ENCODE measurements around the gene NSL1.

Gene NSL1

DNA sequence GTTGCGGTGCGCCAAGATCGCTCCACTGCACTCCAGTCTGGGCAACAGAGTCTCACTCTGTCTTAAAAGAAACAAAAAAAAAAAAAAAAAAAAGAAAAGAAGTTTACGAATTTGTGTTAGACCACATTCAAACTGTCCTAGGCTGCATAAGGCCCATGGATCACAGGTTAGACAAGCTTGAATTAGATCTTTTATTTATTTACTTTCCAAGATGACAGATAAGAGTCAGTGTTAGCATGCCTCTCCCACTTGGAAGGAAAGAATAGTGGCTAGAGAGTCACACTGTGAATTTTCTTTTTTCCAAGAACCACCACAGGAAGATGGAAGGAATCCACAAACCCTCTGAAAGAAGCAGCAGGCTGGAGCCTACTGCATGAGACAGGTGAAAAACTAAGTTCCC, 29.3 kb downstream of the NSL1 start:
- no peak overlapping the region for H2AFZ ChIP-seq (ENCODE audit: insufficient read depth, low read length, poor library complexity)
- no peak overlapping the region for H2BK120ac ChIP-seq (ENCODE audit: insufficient read depth, low read length, poor library complexity)
- H3K36me3 ChIP-seq (ENCODE audit: control insufficient read depth in 1 of 2, insufficient read depth in 2 of 2, low read length in 2 of 2) = peaks cover 3% of the 10 kb centered on the region in 2 experiments
- no peak overlapping the region for H3K14ac ChIP-seq (ENCODE audit: low read length)
- no peak overlapping the region for H3K4ac ChIP-seq (ENCODE audit: low read depth, low read length)
- no peaks in the 10 kb centered on the region for H3K79me1 ChIP-seq (ENCODE audit: low read length)
- no peak overlapping the region for H3K4me3 ChIP-seq (ENCODE audit: low read depth, low read length)
- H2AK5ac ChIP-seq (ENCODE audit: low read length) = no peak overlapping the region
- H3K27ac ChIP-seq (ENCODE audit: low read depth, low read length) = no peak overlapping the region
- no peak overlapping the region for H2BK12ac ChIP-seq (ENCODE audit: low read length)
- H3K4me1 ChIP-seq (ENCODE audit: control insufficient read depth in 1 of 2, insufficient read depth in 2 of 2, low read length in 2 of 2) = no peaks in the 10 kb centered on the region
- H3K9ac ChIP-seq (ENCODE audit: low read length) = no peak overlapping the region
- no peak overlapping the region for H4K8ac ChIP-seq (ENCODE audit: low read depth, low read length)
- no peak overlapping the region for H4K91ac ChIP-seq (ENCODE audit: low read depth, low read length)
- no peak overlapping the region for H3K23ac ChIP-seq (ENCODE audit: low read length)
- H2BK5ac ChIP-seq (ENCODE audit: low read depth, low read length, poor library complexity) = no peak overlapping the region
- WGBS (ENCODE audit: extremely low coverage, insufficient coverage, insufficient read length) = no CpG with 5 or more reads among the region's 4 CpGs
- H3K18ac ChIP-seq (ENCODE audit: low read length) = no peak overlapping the region
- H3K27me3 ChIP-seq (ENCODE audit: insufficient read depth, low read length) = no peaks in the 10 kb centered on the region
- H3K79me2 ChIP-seq (ENCODE audit: control insufficient read depth, insufficient read depth, low read length, poor library complexity) = no peaks in the 10 kb centered on the region
- no peak overlapping the region for H3K4me2 ChIP-seq (ENCODE audit: low read length)
- no peak overlapping the region for H4K12ac ChIP-seq (ENCODE audit: low read depth, low read length)
- no peak for DNase-seq
- no peaks in the 10 kb centered on the region for H3K9me3 ChIP-seq (ENCODE audit: insufficient read depth, low read depth, low read length)

DNA sequence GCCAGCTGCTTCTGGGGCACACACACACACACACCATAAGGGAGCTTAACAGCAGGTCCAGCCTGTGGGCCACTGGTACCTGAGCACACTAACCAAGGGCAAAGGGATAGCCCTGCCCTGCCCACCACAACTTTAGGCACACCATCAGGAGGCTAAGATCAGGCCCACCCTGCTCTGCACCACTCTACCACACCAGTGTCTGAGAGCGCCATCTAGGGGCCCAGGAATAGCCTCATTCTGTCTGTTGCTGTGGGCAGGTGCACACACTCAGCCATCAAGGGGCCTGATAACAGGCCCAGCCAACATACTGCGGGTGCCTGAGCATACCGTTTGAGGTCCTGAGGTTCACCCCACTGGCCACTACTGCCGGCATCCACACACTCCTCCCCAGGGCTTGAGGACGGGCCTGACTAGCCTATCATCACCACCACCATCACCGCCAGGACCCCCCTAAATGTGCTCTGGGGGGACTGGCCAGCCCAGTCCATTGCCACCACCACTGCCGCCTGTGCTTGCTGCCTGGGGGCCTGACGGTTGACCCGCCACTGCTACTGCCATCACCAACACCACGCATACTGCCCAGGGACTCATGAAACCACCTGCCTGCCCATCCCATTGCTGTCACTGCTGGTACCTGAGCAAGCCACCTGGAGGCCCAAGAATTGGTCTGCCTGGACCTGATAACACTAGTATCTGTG, 31.3 kb downstream of the NSL1 start:
- H3K4me3 ChIP-seq (ENCODE audit: low read depth, low read length) = no peak overlapping the region
- peaks cover 3 to 5% of the 10 kb centered on the region in 2 experiments for H3K36me3 ChIP-seq (ENCODE audit: control insufficient read depth in 1 of 2, insufficient read depth in 2 of 2, low read length in 2 of 2)
- H3K27ac ChIP-seq (ENCODE audit: low read depth, low read length) = no peak overlapping the region
- H4K91ac ChIP-seq (ENCODE audit: low read depth, low read length) = no peak overlapping the region
- H3K23ac ChIP-seq (ENCODE audit: low read length) = no peak overlapping the region
- H3K27me3 ChIP-seq (ENCODE audit: insufficient read depth, low read length) = no peaks in the 10 kb centered on the region
- no peaks in the 10 kb centered on the region for H3K79me1 ChIP-seq (ENCODE audit: low read length)
- no peak overlapping the region for H4K8ac ChIP-seq (ENCODE audit: low read depth, low read length)
- H3K79me2 ChIP-seq (ENCODE audit: control insufficient read depth, insufficient read depth, low read length, poor library complexity) = no peaks in the 10 kb centered on the region
- H3K4me2 ChIP-seq (ENCODE audit: low read length) = no peak overlapping the region
- no peak overlapping the region for H3K14ac ChIP-seq (ENCODE audit: low read length)
- H4K12ac ChIP-seq (ENCODE audit: low read depth, low read length) = no peak overlapping the region
- DNase-seq = peak in 1 of 2 donors; percentile 34
- no peak overlapping the region for H2AFZ ChIP-seq (ENCODE audit: insufficient read depth, low read length, poor library complexity)
- no peak overlapping the region for H3K4ac ChIP-seq (ENCODE audit: low read depth, low read length)
- WGBS (ENCODE audit: extremely low coverage, insufficient coverage, insufficient read length) = no CpG with 5 or more reads among the region's 10 CpGs
- no peaks in the 10 kb centered on the region for H3K9me3 ChIP-seq (ENCODE audit: insufficient read depth, low read depth, low read length)
- no peaks in the 10 kb centered on the region for H3K4me1 ChIP-seq (ENCODE audit: control insufficient read depth in 1 of 2, insufficient read depth in 2 of 2, low read length in 2 of 2)
- H2BK12ac ChIP-seq (ENCODE audit: low read length) = no peak overlapping the region
- no peak overlapping the region for H2AK5ac ChIP-seq (ENCODE audit: low read length)
- H2BK120ac ChIP-seq (ENCODE audit: insufficient read depth, low read length, poor library complexity) = no peak overlapping the region
- H3K18ac ChIP-seq (ENCODE audit: low read length) = peak overlapping the region; percentile 31
- H3K9ac ChIP-seq (ENCODE audit: low read length) = no peak overlapping the region
- H2BK5ac ChIP-seq (ENCODE audit: low read depth, low read length, poor library complexity) = no peak overlapping the region

DNA sequence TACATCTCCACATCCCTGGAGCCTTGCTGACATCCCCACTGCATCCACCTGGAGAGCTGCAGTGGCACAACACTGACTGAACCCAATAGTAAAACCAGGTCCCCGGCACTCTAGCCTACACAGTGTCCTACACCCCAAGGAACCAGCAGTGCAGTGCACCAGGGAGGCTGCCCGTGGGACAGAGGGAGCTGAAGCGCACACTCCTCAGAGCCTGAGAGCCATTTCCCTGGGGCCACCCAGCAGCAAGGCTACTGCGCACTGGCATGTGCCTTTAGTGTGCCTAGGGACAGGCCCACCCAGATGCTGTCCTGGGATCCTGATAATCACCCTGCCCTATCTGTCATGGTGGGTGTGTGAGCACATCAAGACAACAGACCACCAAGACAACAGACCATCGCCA, 31.9 kb downstream of the NSL1 start:
- H3K4me3 ChIP-seq (ENCODE audit: low read depth, low read length) = no peak overlapping the region
- no peak overlapping the region for H3K4me2 ChIP-seq (ENCODE audit: low read length)
- H2BK120ac ChIP-seq (ENCODE audit: insufficient read depth, low read length, poor library complexity) = no peak overlapping the region
- H3K18ac ChIP-seq (ENCODE audit: low read length) = no peak overlapping the region
- no peaks in the 10 kb centered on the region for H3K27me3 ChIP-seq (ENCODE audit: insufficient read depth, low read length)
- H3K79me1 ChIP-seq (ENCODE audit: low read length) = no peaks in the 10 kb centered on the region
- H3K27ac ChIP-seq (ENCODE audit: low read depth, low read length) = no peak overlapping the region
- H4K91ac ChIP-seq (ENCODE audit: low read depth, low read length) = no peak overlapping the region
- no peak overlapping the region for H2BK12ac ChIP-seq (ENCODE audit: low read length)
- no peak overlapping the region for H3K9ac ChIP-seq (ENCODE audit: low read length)
- H3K36me3 ChIP-seq (ENCODE audit: control insufficient read depth in 1 of 2, insufficient read depth in 2 of 2, low read length in 2 of 2) = peaks cover 3 to 5% of the 10 kb centered on the region in 2 experiments
- H4K8ac ChIP-seq (ENCODE audit: low read depth, low read length) = no peak overlapping the region
- no peak overlapping the region for H4K12ac ChIP-seq (ENCODE audit: low read depth, low read length)
- H3K23ac ChIP-seq (ENCODE audit: low read length) = no peak overlapping the region
- H2AFZ ChIP-seq (ENCODE audit: insufficient read depth, low read length, poor library complexity) = no peak overlapping the region
- no peak for DNase-seq
- no peaks in the 10 kb centered on the region for H3K9me3 ChIP-seq (ENCODE audit: insufficient read depth, low read depth, low read length)
- H2BK5ac ChIP-seq (ENCODE audit: low read depth, low read length, poor library complexity) = no peak overlapping the region
- H3K79me2 ChIP-seq (ENCODE audit: control insufficient read depth, insufficient read depth, low read length, poor library complexity) = no peaks in the 10 kb centered on the region
- H2AK5ac ChIP-seq (ENCODE audit: low read length) = no peak overlapping the region
- no peaks in the 10 kb centered on the region for H3K4me1 ChIP-seq (ENCODE audit: control insufficient read depth in 1 of 2, insufficient read depth in 2 of 2, low read length in 2 of 2)
- no CpG with 5 or more reads among the region's 5 CpGs for WGBS (ENCODE audit: extremely low coverage, insufficient coverage, insufficient read length)
- H3K14ac ChIP-seq (ENCODE audit: low read length) = no peak overlapping the region
- no peak overlapping the region for H3K4ac ChIP-seq (ENCODE audit: low read depth, low read length)

DNA sequence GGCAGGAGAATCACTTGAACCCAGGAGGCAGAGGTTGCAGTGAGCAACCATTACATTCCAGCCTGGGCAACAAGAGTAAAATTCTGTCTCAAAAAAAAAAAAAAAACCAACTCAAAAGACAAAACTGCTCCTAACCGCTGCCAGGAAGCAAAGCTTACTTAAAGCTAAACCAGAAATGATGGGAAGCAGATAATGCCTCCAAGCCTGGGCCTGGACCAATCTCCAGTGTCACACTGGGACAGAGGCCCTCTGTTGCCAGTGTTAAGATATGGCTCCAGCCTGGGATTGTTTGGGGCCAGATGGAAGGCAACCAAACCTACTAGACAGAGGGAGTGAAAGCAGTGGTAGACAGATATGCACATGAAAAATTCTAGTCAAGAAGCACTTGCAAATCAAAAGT, 36.9 kb downstream of the NSL1 start:
- Histone ChIP-seq H2BK5ac (ENCODE audit: low read depth, low read length, poor library complexity) (no peak overlapping the region), H3K4ac (ENCODE audit: low read depth, low read length) (no peak overlapping the region), H2BK120ac (ENCODE audit: insufficient read depth, low read length, poor library complexity) (no peak overlapping the region), H3K36me3 (ENCODE audit: control insufficient read depth in 1 of 2, insufficient read depth in 2 of 2, low read length in 2 of 2) (peaks cover 2% of the 10 kb centered on the region in 2 experiments), H4K12ac (ENCODE audit: low read depth, low read length) (no peak overlapping the region), H4K8ac (ENCODE audit: low read depth, low read length) (no peak overlapping the region), H3K27me3 (ENCODE audit: insufficient read depth, low read length) (no peaks in the 10 kb centered on the region), H3K4me2 (ENCODE audit: low read length) (no peak overlapping the region), H3K23ac (ENCODE audit: low read length) (no peak overlapping the region), H3K27ac (ENCODE audit: low read depth, low read length) (no peak overlapping the region), H3K9me3 (ENCODE audit: insufficient read depth, low read depth, low read length) (no peaks in the 10 kb centered on the region), H3K4me1 (ENCODE audit: control insufficient read depth in 1 of 2, insufficient read depth in 2 of 2, low read length in 2 of 2) (peaks cover 0 to 2% of the 10 kb centered on the region in 2 experiments), H3K14ac (ENCODE audit: low read length) (no peak overlapping the region), H3K9ac (ENCODE audit: low read length) (no peak overlapping the region), H3K4me3 (ENCODE audit: low read depth, low read length) (no peak overlapping the region), H4K91ac (ENCODE audit: low read depth, low read length) (no peak overlapping the region), H2AK5ac (ENCODE audit: low read length) (no peak overlapping the region), H3K79me1 (ENCODE audit: low read length) (no peaks in the 10 kb centered on the region), H2BK12ac (ENCODE audit: low read length) (no peak overlapping the region), H3K79me2 (ENCODE audit: control insufficient read depth, insufficient read depth, low read length, poor library complexity) (no peaks in the 10 kb centered on the region), H3K18ac (ENCODE audit: low read length) (no peak overlapping the region), H2AFZ (ENCODE audit: insufficient read depth, low read length, poor library complexity) (no peak overlapping the region)
- no CpG with 5 or more reads among the region's 1 CpG for WGBS (ENCODE audit: extremely low coverage, insufficient coverage, insufficient read length)
- no peak for DNase-seq
